HepG2 (cell line): ENCODE data around the gene PSRC1. TPM values are rescaled to one million over a fixed set of nuclear protein-coding genes. Genes with fewer than 3 reads are reported as not detected.

Experiments used
- ATAC-seq: fragments of 200-7000 bp; cut with Tn5 transposase; 3 replicates; pipeline ENCODE4 v1.9.1; 2020; ENCODE audit warnings: mild to moderate bottlenecking, moderate library complexity
- BruUV-seq: library from RNA; stranded (reverse); fragments of 400-500 nt; replicated peaks from 2 replicates; lab custom pipeline; 2021; lab: Mats Ljungman, UMichigan
- CTCF ChIA-PET: fragments of 300-600 bp; formaldehyde crosslinking; extraction: SDS; loops from one replicate; lab custom pipeline; 2021; ENCODE audit warnings: low total read pairs, inconsistent platforms, low intra/inter-chr PET ratio; lab: Yijun Ruan, JAX
- POLR2A ChIA-PET: fragments of 350-600 bp; sonication (Branson Sonifier 250); formaldehyde crosslinking; loops from one replicate; lab custom pipeline; 2020; ENCODE audit warnings: antibody characterized with exemption, inconsistent platforms; lab: Yijun Ruan, JAX
- DNase-seq: peaks from one replicate; pipeline ENCODE4 v3.0.0-alpha.2; 2015; ENCODE audit warnings: low spot score
- FAIRE-seq: peaks from 3 replicates; lab custom pipeline; 2011; peaks lifted over from hg19 to GRCh38; lab: Jason Lieb, UNC
- H2AFZ ChIP-seq: one replicate; pipeline ENCODE4 v1.6.1; 2011; ENCODE audit warnings: low read length, inconsistent platforms
- H3K27ac ChIP-seq: fragments of 300-600 bp; 3 replicates; pipeline ENCODE4 v1.8.0; 2011; ENCODE audit warnings: mixed run types, mild to moderate bottlenecking, mixed read lengths, low read length, inconsistent platforms; ENCODE audit not compliant: insufficient read depth; ENCODE audit errors: extremely low read length
- H3K27me3 ChIP-seq, 2 experiments: fragments of 200-600 bp in 1 of 2; 2 replicates in 1 of 2; 3 replicates in 1 of 2; pipeline versions ENCODE4 v1.6.0 to v1.8.0; 2011; ENCODE audit warnings: low read length in 2 of 2, mild to moderate bottlenecking in 2 of 2, moderate library complexity in 2 of 2, inconsistent platforms in 1 of 2; ENCODE audit not compliant: insufficient read depth in 2 of 2, control insufficient read depth in 1 of 2
- H3K36me3 ChIP-seq, 2 experiments: fragments of 200-600 bp in 1 of 2; replicated peaks in 1 of 2; 2 replicates in 1 of 2; 3 replicates in 1 of 2; pipeline versions ENCODE4 v1.5.1 to v1.8.0; 2011; ENCODE audit warnings: low read length in 2 of 2, inconsistent platforms in 1 of 2; ENCODE audit not compliant: insufficient read depth in 2 of 2, control insufficient read depth in 1 of 2
- H3K4me1 ChIP-seq: 2 replicates; pipeline ENCODE4 v1.5.1; 2012; ENCODE audit warnings: low read length, inconsistent platforms; ENCODE audit not compliant: insufficient read depth
- H3K4me2 ChIP-seq: 2 replicates; pipeline ENCODE4 v1.6.0; 2011; ENCODE audit warnings: low read depth, low read length, inconsistent platforms
- H3K4me3 ChIP-seq, 3 experiments: fragments of 200-600 bp in 1 of 3; sonication (generic), shearing (Covaris generic) in 1 of 3; replicated peaks in 1 of 3; 2 replicates each; pipeline ENCODE4 v1.5.1; 2011 to 2016; ENCODE audit warnings: low read length in 3 of 3, inconsistent platforms in 2 of 3, low read depth in 2 of 3, mild to moderate bottlenecking in 2 of 3, control low read depth in 1 of 3, mixed read lengths in 1 of 3; ENCODE audit not compliant: insufficient read depth in 1 of 3
- H3K79me2 ChIP-seq: one replicate; pipeline ENCODE4 v1.6.1; 2011; ENCODE audit warnings: low read length, inconsistent platforms; ENCODE audit not compliant: insufficient read depth
- H3K9ac ChIP-seq: 2 replicates; pipeline ENCODE4 v1.6.0; 2011; ENCODE audit warnings: mild to moderate bottlenecking, low read depth, low read length, inconsistent platforms; ENCODE audit not compliant: insufficient read depth
- H3K9me3 ChIP-seq: 2 replicates; pipeline ENCODE4 v1.5.1; 2012; ENCODE audit warnings: mild to moderate bottlenecking, low read length
- H4K20me1 ChIP-seq: 2 replicates; pipeline ENCODE4 v1.6.0; 2011; ENCODE audit warnings: inconsistent platforms, mild to moderate bottlenecking, low read length, moderate library complexity; ENCODE audit not compliant: insufficient read depth
- AFF4 ChIP-seq: sonication (generic); formaldehyde crosslinking; IDR thresholded peaks from 2 replicates; pipeline ENCODE4 v1.4.0; 2020; ENCODE audit warnings: missing genetic modification reagents
- BRD4 ChIP-seq: sonication (generic); formaldehyde crosslinking; IDR thresholded peaks from 2 replicates; pipeline ENCODE4 v1.4.0; 2020; ENCODE audit warnings: missing genetic modification reagents
- E2F2 ChIP-seq: sonication (generic); formaldehyde crosslinking; IDR thresholded peaks from 2 replicates; pipeline ENCODE4 v1.4.0; 2020; ENCODE audit warnings: missing genetic modification reagents, borderline replicate concordance
- FOXJ3 ChIP-seq: sonication (generic); formaldehyde crosslinking; IDR thresholded peaks from 2 replicates; pipeline ENCODE4 v1.4.0; 2020; ENCODE audit warnings: missing genetic modification reagents, mild to moderate bottlenecking, borderline replicate concordance
- TFDP1 ChIP-seq: IDR thresholded peaks from 2 replicates; pipeline ENCODE4 v1.6.1; 2016; ENCODE audit warnings: missing compliant biosample characterization, missing genetic modification reagents, borderline replicate concordance
- ZNF549 ChIP-seq: sonication (generic); formaldehyde crosslinking; IDR thresholded peaks from 2 replicates; pipeline ENCODE4 v1.5.0; 2020; ENCODE audit warnings: missing genetic modification reagents
- WGBS: methylation state at CpG from one replicate; pipeline ENCODE4 v1.1.6; 2017; ENCODE audit warnings: low lambda C conversion rate; 5-methylcytosine and 5-hydroxymethylcytosine counted together
- in situ Hi-C: cut with HindIII; loops from 2 replicates; pipeline ENCODE4 v1.10.0; 2017; ENCODE audit warnings: low pct_unique_long_range_greater_than_20kb; ENCODE audit not compliant: extremely low pct_ligation_motif_present
- intact Hi-C: fragments of 100-400 bp; cut with micrococcal nuclease; formaldehyde crosslinking; loops from one replicate; pipeline ENCODE4 v1.10.0; 2022; ENCODE audit not compliant: unreplicated experiment
- polyA plus RNA-seq, 8 experiments: library from polyadenylated mRNA; depleted of rRNA in 3 of 8; stranded (reverse) in 7 of 8; unstranded in 1 of 8; fragments of >200 nt; fragmentation: Illumina TruSeq in 4 of 8; extraction: Trizol in 4 of 8; gene quantifications; 2 replicates each; pipeline versions ENCODE4 v1.2.1 to v1.2.3, GENCODE V29; 2011 to 2016; ENCODE audit warnings: low read depth in 4 of 8, missing spikeins in 1 of 8, mixed read lengths in 1 of 8; ENCODE audit not compliant: insufficient read depth in 1 of 8
- total RNA-seq, 5 experiments: library from RNA; depleted of rRNA; stranded (reverse); fragments of >200 nt; fragmentation: Illumina TruSeq; extraction: Trizol; gene quantifications; 2 replicates each; pipeline ENCODE4 v1.2.3, GENCODE V29; 2016; ENCODE audit warnings: low read depth in 1 of 5
- TF ChIP-seq, protein P1 (sequence below): sonication (generic); formaldehyde crosslinking; IDR thresholded peaks from 2 replicates; pipeline ENCODE4 v1.9.0; 2021; ENCODE audit warnings: missing genetic modification reagents, borderline replicate concordance
- TF ChIP-seq, protein P2 (sequence below): sonication (generic); formaldehyde crosslinking; IDR thresholded peaks from 2 replicates; pipeline ENCODE4 v1.4.0; 2020; ENCODE audit warnings: mild to moderate bottlenecking, missing genetic modification reagents

The PSRC1 gene
- total and polyA plus RNA-seq, 2 of the 13 experiments (the other 11 are each of a cell fraction or from before 2014, with no cell fraction given) = 28.6 to 30.3 TPM

DNA sequence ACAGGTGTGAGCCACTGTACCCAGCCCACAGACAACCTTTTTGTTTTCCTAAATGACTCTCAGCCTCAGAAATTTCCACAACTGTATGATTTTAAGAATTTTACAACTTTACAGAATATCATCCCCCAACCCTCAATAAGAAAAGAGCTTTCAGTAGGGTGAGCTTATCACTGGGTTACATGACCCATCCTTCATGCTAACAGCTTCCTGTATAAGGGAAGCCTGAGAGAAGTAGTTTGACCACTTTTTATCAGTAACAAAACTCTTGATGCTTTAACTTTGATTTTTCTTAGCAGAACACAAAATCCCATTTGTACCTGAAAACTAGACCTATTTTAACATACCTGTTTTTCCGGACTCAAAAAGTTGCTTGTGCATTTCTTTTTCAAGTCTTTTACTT is 33.6 kb upstream of the PSRC1 start:
- in situ Hi-C loops = no loop called here
- 89% methylated on average over 1 of the region's 1 CpG for WGBS
- H3K27me3 ChIP-seq = no peaks in the 10 kb centered on the region
- intact Hi-C loops = no loop called here
- no peak for DNase-seq
- H3K79me2 ChIP-seq = no peaks in the 10 kb centered on the region
- H3K9ac ChIP-seq = no peak overlapping the region
- peaks cover 3% of the 10 kb centered on the region; the same call in 1 of the 2 replicates for H3K4me1 ChIP-seq
- no peak overlapping the region for H3K4me3 ChIP-seq
- H3K9me3 ChIP-seq = no peaks in the 10 kb centered on the region
- no peak for ATAC-seq
- FAIRE-seq = no peak
- H3K36me3 ChIP-seq = peaks cover 31 to 82% of the 10 kb centered on the region in 2 experiments
- no peak overlapping the region for H3K27ac ChIP-seq
- no peak overlapping the region for H3K4me2 ChIP-seq
- no peak overlapping the region for H2AFZ ChIP-seq
- ChIA-PET CTCF (no interaction called here), POLR2A (no interaction called here)
- H4K20me1 ChIP-seq = no peaks in the 10 kb centered on the region
- BruUV-seq = no TSS peak
- TF ChIP-seq FOXJ3 (CRISPR knock-in tag) (no peak), BRD4 (CRISPR knock-in tag) (no peak), TFDP1 (no peak), ZNF549 (no peak), E2F2 (CRISPR knock-in tag) (no peak), AFF4 (CRISPR knock-in tag) (no peak)
- TF ChIP-seq, protein P1, sequence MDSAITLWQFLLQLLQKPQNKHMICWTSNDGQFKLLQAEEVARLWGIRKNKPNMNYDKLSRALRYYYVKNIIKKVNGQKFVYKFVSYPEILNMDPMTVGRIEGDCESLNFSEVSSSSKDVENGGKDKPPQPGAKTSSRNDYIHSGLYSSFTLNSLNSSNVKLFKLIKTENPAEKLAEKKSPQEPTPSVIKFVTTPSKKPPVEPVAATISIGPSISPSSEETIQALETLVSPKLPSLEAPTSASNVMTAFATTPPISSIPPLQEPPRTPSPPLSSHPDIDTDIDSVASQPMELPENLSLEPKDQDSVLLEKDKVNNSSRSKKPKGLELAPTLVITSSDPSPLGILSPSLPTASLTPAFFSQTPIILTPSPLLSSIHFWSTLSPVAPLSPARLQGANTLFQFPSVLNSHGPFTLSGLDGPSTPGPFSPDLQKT (CRISPR knock-in tag) = no peak
- TF ChIP-seq, protein P2, sequence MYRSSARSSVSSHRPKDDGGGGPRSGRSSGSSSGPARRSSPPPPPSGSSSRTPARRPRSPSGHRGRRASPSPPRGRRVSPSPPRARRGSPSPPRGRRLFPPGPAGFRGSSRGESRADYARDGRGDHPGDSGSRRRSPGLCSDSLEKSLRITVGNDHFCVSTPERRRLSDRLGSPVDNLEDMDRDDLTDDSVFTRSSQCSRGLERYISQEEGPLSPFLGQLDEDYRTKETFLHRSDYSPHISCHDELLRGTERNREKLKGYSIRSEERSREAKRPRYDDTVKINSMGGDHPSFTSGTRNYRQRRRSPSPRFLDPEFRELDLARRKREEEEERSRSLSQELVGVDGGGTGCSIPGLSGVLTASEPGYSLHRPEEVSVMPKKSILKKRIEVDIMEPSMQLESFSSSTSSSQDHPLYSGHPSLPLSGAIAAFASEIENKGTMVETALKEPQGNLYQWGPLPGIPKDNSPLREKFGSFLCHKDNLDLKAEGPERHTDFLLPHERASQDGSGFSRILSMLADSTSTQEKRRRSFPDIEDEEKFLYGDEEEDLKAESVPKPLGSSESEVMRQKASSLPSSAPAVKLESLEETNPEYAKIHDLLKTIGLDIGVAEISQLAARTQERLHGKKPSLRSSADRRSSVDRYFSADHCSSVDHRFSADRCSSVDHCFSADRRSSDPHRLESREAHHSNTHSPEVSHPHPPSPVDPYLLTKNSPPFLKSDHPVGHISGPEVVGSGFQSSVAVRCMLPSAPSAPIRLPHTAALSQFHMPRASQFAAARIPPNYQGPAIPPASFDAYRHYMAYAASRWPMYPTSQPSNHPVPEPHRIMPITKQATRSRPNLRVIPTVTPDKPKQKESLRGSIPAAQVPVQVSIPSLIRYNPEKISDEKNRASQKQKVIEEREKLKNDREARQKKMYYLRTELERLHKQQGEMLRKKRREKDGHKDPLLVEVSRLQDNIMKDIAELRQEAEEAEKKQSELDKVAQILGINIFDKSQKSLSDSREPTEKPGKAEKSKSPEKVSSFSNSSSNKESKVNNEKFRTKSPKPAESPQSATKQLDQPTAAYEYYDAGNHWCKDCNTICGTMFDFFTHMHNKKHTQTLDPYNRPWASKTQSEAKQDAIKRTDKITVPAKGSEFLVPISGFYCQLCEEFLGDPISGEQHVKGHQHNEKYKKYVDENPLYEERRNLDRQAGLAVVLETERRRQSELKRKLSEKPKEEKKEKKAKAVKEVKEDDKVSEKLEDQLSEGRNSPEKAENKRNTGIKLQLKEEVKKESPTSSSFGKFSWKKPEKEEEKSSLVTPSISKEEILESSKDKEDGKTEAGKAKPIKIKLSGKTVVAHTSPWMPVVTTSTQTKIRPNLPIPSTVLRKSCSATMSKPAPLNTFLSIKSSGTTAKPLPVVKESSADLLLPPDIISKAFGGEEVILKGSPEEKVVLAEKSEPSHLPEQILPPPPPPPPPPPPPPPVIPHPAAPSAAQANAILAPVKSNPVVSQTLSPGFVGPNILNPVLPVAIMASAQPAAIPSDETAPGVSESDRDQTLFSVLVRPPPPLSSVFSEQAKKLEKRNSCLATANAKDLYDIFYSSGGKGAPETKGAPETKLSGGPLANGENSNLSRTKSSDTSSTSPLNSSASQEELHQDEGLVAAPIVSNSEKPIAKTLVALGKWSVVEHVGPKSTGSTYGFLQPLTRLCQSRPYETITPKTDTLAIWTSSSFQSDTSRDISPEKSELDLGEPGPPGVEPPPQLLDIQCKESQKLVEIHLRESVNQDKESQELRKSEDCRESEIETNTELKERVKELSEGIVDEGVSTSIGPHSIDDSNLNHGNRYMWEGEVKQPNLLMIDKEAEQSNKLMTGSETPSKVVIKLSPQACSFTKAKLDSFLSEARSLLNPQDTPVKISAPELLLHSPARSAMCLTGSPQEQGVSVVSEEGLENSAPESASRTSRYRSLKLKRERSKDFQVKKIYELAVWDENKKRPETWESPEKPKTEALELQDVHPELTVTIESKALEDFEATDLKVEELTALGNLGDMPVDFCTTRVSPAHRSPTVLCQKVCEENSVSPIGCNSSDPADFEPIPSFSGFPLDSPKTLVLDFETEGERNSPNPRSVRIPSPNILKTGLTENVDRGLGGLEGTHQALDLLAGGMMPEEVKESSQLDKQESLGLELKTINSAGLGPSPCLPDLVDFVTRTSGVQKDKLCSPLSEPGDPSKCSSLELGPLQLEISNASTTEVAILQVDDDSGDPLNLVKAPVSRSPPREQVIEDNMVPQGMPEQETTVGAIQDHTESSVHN (CRISPR knock-in tag) = no peak
